Karpas-422 (cell line): ENCODE measurements around the gene MAGI3. TPM values are rescaled to one million over a fixed set of nuclear protein-coding genes. Genes with fewer than 3 reads are reported as not detected.

Source experiments
- DNase-seq: peaks from one replicate; pipeline ENCODE4 v3.0.0-alpha.2; 2015
- H2AFZ ChIP-seq: fragments of 200-600 bp; sonication (generic); 2 replicates; pipeline ENCODE4 v1.6.1; 2014; ENCODE audit warnings: antibody characterized with exemption, low read length, mixed read lengths
- H3K27ac ChIP-seq: fragments of 200-600 bp; sonication (generic); 2 replicates; pipeline ENCODE4 v1.5.1; 2014; ENCODE audit warnings: mild to moderate bottlenecking, low read length, moderate library complexity
- H3K27me3 ChIP-seq: fragments of 200-600 bp; sonication (generic); 2 replicates; pipeline ENCODE4 v1.6.1; 2014; ENCODE audit warnings: low read length, mixed read lengths
- H3K36me3 ChIP-seq: fragments of 200-600 bp; sonication (generic); 2 replicates; pipeline ENCODE4 v1.6.1; 2014; ENCODE audit warnings: low read length, mixed read lengths; ENCODE audit not compliant: insufficient read depth
- H3K4me1 ChIP-seq: fragments of 200-600 bp; sonication (generic); 2 replicates; pipeline ENCODE4 v1.6.1; 2014; ENCODE audit warnings: mild to moderate bottlenecking, low read length, mixed read lengths
- H3K4me2 ChIP-seq: fragments of 200-600 bp; sonication (generic); 2 replicates; pipeline ENCODE4 v1.6.1; 2014; ENCODE audit warnings: low read length, low read depth, mild to moderate bottlenecking; ENCODE audit not compliant: poor library complexity, severe bottlenecking
- H3K4me3 ChIP-seq: fragments of 200-600 bp; sonication (generic); 2 replicates; pipeline ENCODE4 v1.5.1; 2014; ENCODE audit warnings: mild to moderate bottlenecking, antibody characterized with exemption, low read length, mixed read lengths
- H3K79me2 ChIP-seq: fragments of 200-600 bp; sonication (generic); 2 replicates; pipeline ENCODE4 v1.6.1; 2014; ENCODE audit warnings: mild to moderate bottlenecking, low read length, mixed read lengths
- H3K9ac ChIP-seq: fragments of 200-600 bp; sonication (generic); 2 replicates; pipeline ENCODE4 v1.6.0; 2014; ENCODE audit warnings: low read length
- H3K9me2 ChIP-seq: fragments of 200-600 bp; sonication (generic), shearing (Covaris generic); replicated peaks from 2 replicates; pipeline ENCODE4 v1.6.0; 2014; ENCODE audit warnings: mild to moderate bottlenecking, low read length, moderate library complexity; ENCODE audit not compliant: insufficient read depth
- H3K9me3 ChIP-seq: fragments of 300-700, 200-600 bp; sonication (generic); 2 replicates; pipeline ENCODE4 v1.6.1; 2014; ENCODE audit warnings: low read length, mixed read lengths
- H4K20me1 ChIP-seq: fragments of 200-600 bp; sonication (generic); 2 replicates; pipeline ENCODE4 v1.6.1; 2014; ENCODE audit warnings: mild to moderate bottlenecking, antibody characterized with exemption, low read length, low read depth; ENCODE audit not compliant: insufficient read depth
- total RNA-seq: library from RNA; depleted of rRNA; stranded (reverse); fragments of >200 nt; shearing (Covaris generic); gene quantifications from 2 replicates; pipeline ENCODE4 v1.2.3, GENCODE V29; 2014; ENCODE audit warnings: low replicate concordance

Gene MAGI3
- total RNA-seq, 1 experiment from 2014 or later: not detected

DNA sequence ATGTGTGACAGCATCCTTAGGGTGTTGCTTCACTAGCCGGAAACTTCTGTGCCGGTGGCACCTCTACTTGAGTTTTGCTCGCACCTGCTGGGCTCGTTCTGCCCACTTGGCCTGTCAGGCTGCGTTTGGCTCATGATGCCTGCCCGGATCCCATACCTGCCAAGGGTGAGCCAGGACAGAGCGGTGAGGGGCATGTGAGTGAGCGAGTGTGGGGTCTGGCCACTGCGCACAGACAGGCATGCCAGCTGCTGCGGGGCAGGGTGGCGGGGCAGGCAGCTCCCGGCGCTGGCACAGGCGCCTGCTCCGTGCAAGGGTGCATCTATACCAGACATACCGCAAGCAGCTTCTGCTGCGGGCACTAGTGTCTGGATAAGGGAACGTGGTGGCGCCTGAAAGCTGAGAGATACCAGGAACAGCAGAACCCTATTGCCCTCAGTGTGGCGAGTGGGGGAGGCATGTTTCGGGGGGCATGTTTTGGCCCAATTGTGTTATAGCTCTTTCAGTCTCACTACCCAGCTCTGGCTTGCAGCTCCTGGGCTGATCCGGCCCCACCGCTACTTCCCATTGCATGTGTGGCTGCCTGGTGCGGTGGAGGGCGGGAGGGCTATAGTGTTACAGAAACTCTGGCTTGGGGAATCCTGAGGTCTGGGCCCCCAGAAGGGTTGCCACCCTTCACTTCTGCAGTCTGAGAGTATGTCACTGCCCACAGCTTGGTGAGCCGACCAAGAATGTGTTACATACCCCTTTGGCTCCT, 32.2 kb downstream of the MAGI3 start:
- no peak overlapping the region for H3K9ac ChIP-seq
- no peaks in the 10 kb centered on the region for H3K27me3 ChIP-seq
- no peaks in the 10 kb centered on the region for H3K9me2 ChIP-seq
- H3K79me2 ChIP-seq: no peaks in the 10 kb centered on the region
- H3K4me2 ChIP-seq: no peak overlapping the region
- no peak for DNase-seq
- no peaks in the 10 kb centered on the region for H3K36me3 ChIP-seq
- no peak overlapping the region for H2AFZ ChIP-seq
- no peak overlapping the region for H3K27ac ChIP-seq
- no peak overlapping the region for H3K4me3 ChIP-seq
- H3K9me3 ChIP-seq: no peaks in the 10 kb centered on the region
- H4K20me1 ChIP-seq: no peaks in the 10 kb centered on the region
- H3K4me1 ChIP-seq: no peaks in the 10 kb centered on the region

DNA sequence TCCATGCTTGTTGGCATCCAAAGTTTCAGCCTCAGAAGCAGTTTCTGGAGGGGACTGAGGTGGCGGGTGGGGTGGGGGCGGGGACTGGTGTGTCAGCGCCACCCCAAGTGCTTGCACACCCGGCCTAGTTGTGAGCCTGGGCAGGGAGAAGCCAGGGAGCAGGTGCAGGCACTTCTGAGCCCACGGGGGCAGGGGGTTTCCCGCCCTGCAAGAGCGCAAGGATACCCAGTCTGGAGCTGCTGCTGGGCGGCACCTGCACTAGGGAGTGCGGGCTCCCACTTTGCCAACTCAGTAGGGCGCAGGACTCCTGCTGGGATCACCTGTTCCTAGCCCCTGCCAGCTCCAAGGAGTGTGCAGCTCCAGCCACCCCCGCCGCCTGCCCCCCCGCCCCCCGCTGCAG, 33.5 kb downstream of the MAGI3 start:
- Histone ChIP-seq H3K27me3 (no peaks in the 10 kb centered on the region), H3K79me2 (no peaks in the 10 kb centered on the region), H3K4me3 (no peak overlapping the region), H4K20me1 (no peaks in the 10 kb centered on the region), H3K9me2 (no peaks in the 10 kb centered on the region), H3K9ac (no peak overlapping the region), H3K36me3 (no peaks in the 10 kb centered on the region), H3K4me2 (no peak overlapping the region), H3K9me3 (no peaks in the 10 kb centered on the region), H3K27ac (no peak overlapping the region), H3K4me1 (no peaks in the 10 kb centered on the region), H2AFZ (no peak overlapping the region)
- no peak for DNase-seq

DNA sequence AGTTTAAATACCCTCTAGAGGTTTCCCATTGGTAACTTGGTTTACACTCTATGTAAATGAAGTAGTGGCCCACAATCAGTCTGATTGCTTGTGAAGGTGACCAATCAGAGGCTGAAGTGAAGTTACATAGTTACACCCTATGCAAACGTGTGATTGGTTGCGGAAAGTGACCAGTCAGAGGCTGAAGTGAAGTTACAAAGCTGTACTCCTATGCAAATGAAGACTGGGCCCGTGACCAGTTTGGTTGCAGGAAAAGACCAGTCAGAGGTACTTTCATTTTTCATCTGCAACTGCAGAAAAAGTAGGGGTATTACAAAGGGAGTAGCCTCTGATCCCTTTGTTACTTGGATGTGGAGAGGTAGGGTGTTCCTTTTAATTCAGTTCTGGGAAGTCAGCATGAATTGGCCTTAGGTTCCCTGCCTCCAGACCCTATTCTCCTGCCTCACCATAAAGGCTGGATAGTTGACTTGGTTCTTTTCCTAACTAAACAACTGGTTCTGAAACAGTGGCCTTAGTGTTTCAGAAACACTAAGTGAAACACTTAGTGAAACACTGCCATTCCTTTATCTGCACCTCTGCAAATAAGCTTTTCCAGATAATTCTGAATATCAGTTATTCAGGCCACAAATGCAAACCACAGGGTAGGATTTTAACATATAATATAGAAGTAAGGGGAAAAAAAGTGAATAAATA, 39.3 kb downstream of the MAGI3 start:
- H3K4me1 ChIP-seq: no peaks in the 10 kb centered on the region
- H3K9me3 ChIP-seq: no peaks in the 10 kb centered on the region
- H3K36me3 ChIP-seq: no peaks in the 10 kb centered on the region
- H4K20me1 ChIP-seq: no peaks in the 10 kb centered on the region
- no peak overlapping the region for H3K9ac ChIP-seq
- H3K4me3 ChIP-seq: no peak overlapping the region
- H3K27ac ChIP-seq: no peak overlapping the region
- H3K79me2 ChIP-seq: no peaks in the 10 kb centered on the region
- no peak overlapping the region for H2AFZ ChIP-seq
- no peak for DNase-seq
- H3K4me2 ChIP-seq: no peak overlapping the region
- no peaks in the 10 kb centered on the region for H3K9me2 ChIP-seq
- H3K27me3 ChIP-seq: no peaks in the 10 kb centered on the region

DNA sequence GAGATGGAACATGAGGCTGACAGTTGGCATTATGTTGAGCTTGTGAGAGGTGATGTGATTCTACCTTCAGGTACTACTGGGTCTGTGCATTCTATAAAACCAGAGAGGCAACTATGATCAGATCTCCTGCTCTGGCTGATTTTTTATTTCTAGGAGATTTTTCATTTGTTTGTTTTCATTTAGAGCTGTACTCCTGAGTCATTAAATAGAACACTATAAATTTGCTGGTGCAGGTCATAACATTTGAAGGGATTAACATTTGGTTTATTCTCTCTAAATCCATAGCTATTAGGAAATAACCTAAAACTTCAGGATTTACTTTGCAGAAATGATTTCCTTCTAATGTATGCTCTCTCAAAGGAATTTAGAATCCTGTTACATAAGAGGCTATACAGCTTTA, 42.9 kb downstream of the MAGI3 start:
- no peaks in the 10 kb centered on the region for H3K36me3 ChIP-seq
- H3K4me2 ChIP-seq: no peak overlapping the region
- H4K20me1 ChIP-seq: no peaks in the 10 kb centered on the region

DNA sequence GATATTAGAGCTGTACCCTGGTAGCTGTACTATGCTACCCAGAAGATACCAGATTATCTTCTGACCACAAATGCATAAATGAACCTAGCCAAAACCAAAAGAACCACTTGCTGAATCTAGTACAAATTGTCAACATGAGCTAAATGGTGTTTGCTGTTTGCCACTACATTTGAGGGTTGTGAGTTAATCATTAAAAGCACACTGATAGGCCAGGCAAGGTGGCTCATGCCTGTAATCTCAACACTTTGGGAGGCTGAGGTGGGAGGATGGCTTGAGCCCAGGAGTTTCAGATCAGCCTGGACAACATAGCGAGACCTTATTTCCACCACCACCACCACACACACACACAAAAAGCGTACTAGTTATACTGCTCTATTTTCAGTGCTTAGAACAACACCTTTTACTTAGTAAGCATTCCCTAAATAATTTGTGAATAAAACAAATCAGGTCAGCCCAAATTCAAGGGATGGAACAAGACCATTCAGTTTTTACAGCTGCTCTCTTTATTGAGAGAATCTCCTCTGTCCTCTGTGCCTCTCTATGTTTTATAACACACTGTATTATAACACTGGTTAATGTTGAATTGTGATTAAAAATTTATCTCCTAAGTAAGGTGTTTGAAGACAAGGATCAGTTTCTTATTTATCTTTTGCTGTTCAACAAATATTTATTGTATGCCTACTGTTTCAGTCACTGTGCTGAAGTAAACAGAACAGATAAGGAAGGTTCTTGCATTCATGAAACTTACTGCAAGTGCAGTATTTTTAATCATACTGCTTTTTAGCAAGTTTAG, 44.0 kb downstream of the MAGI3 start:
- Histone ChIP-seq H2AFZ (no peak overlapping the region), H3K9me2 (no peaks in the 10 kb centered on the region), H4K20me1 (no peaks in the 10 kb centered on the region), H3K9ac (no peak overlapping the region), H3K9me3 (no peaks in the 10 kb centered on the region), H3K4me3 (no peak overlapping the region), H3K4me2 (no peak overlapping the region), H3K79me2 (no peaks in the 10 kb centered on the region), H3K27me3 (no peaks in the 10 kb centered on the region), H3K4me1 (no peaks in the 10 kb centered on the region), H3K27ac (no peak overlapping the region), H3K36me3 (no peaks in the 10 kb centered on the region)
- DNase-seq: no peak

More for the DNA sequence above, 42.9 kb downstream of the MAGI3 start:
- no peak for DNase-seq
- Histone ChIP-seq H3K79me2 (no peaks in the 10 kb centered on the region), H2AFZ (no peak overlapping the region), H3K9ac (no peak overlapping the region), H3K27ac (no peak overlapping the region), H3K9me3 (no peaks in the 10 kb centered on the region), H3K4me3 (no peak overlapping the region), H3K27me3 (no peaks in the 10 kb centered on the region), H3K4me1 (no peaks in the 10 kb centered on the region), H3K9me2 (no peaks in the 10 kb centered on the region)

DNA sequence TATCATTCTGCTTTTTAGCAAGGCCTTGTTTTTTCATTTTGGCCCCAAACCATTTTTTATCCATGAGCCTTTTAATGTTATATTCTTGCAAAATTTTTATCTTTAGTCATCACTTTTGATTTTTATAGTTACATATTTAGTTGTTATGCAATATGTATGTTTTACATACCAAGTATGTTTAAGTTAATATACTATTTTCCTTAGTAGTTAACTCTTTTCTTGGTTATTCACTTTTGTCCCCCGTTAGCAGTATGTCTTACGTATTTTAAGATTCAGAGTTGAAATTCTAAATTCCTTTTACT, 44.5 kb downstream of the MAGI3 start:
- Histone ChIP-seq H3K9me2 (no peaks in the 10 kb centered on the region), H3K4me2 (no peak overlapping the region), H3K4me3 (no peak overlapping the region), H3K4me1 (no peaks in the 10 kb centered on the region), H4K20me1 (no peaks in the 10 kb centered on the region), H3K27me3 (no peaks in the 10 kb centered on the region), H2AFZ (no peak overlapping the region), H3K79me2 (no peaks in the 10 kb centered on the region), H3K27ac (no peak overlapping the region), H3K36me3 (no peaks in the 10 kb centered on the region), H3K9ac (no peak overlapping the region), H3K9me3 (no peaks in the 10 kb centered on the region)
- no peak for DNase-seq

DNA sequence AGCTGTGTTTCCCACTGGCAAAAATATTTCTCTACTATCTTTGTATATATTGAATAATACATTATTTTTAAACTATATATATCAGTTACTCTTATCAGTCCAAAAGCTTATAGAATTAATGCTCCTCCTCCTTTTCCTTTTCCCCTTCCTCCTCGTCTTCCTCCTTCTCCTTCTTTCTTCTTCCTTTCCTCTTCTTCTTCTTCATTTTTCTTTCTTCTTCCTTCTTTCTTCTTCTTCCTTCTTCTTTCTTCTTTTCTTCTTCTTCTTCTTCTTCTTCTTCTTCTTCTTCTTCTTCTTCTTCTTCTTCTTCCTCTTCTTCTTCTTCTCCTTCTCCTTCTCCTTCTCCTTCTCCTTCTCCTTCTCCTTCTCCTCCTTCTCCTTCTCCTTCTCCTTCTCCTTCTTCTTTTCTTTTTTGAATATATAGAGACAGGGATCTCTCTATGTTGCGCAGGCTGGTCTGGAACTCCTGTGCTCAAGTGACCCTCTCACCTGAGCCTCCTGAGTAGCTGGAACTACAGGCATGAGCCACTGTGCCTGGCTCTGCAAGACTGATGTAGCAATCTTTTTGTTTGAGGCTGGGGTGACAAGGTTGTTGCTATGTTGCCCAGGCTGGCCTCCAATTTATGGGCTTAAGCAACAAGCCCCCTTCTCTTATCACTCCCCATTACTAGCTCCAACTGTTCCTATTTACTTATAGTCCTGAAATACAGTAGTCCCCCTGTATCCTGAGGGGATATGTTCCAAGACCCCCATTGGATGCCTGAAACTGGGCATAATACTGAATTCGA, 47.4 kb downstream of the MAGI3 start:
- DNase-seq: no peak
- no peak overlapping the region for H3K9ac ChIP-seq
- H3K4me3 ChIP-seq: no peak overlapping the region
- H3K27ac ChIP-seq: no peak overlapping the region
- no peaks in the 10 kb centered on the region for H3K36me3 ChIP-seq
- H3K79me2 ChIP-seq: no peaks in the 10 kb centered on the region
- no peak overlapping the region for H3K4me2 ChIP-seq
- no peaks in the 10 kb centered on the region for H3K9me3 ChIP-seq
- H2AFZ ChIP-seq: no peak overlapping the region
- H3K9me2 ChIP-seq: no peaks in the 10 kb centered on the region
- no peaks in the 10 kb centered on the region for H3K4me1 ChIP-seq
- H3K27me3 ChIP-seq: no peaks in the 10 kb centered on the region
- no peaks in the 10 kb centered on the region for H4K20me1 ChIP-seq
